Caco-2 (cell line): ENCODE data around the gene STAB1. TPM values are rescaled to one million over a fixed set of nuclear protein-coding genes. Genes with fewer than 3 reads are reported as not detected.

Experiments used
- BruUV-seq: library from RNA; stranded (reverse); fragments of 400-500 nt; replicated peaks from 2 replicates; lab custom pipeline; 2021; lab: Mats Ljungman, UMichigan
- CTCF ChIA-PET: fragments of 300-600 bp; sonication (Branson Sonifier 250); formaldehyde crosslinking; loops from one replicate; lab custom pipeline; 2022; ENCODE audit warnings: antibody characterized with exemption; lab: Charles Lee
- POLR2A ChIA-PET: fragments of 300-600 bp; sonication (Branson Sonifier 250); formaldehyde crosslinking; loops from one replicate; lab custom pipeline; 2022; ENCODE audit warnings: antibody characterized with exemption; lab: Charles Lee
- DNase-seq, 2 experiments: peaks; one replicate each; pipeline versions ENCODE4 v3.0.0 to v3.0.0-alpha.2; 2020 to 2022
- H3K27me3 ChIP-seq: replicated peaks from 2 replicates; pipeline ENCODE4 v1.6.0; 2011; ENCODE audit warnings: low read length; ENCODE audit not compliant: control insufficient read depth, insufficient read depth
- H3K36me3 ChIP-seq: 2 replicates; pipeline ENCODE4 v1.5.1; 2011; ENCODE audit warnings: low read length; ENCODE audit not compliant: control insufficient read depth, insufficient read depth
- H3K4me1 ChIP-seq: fragments of 250-450 bp; sonication (Bioruptor Pico); 2 replicates; pipeline ENCODE4 v1.5.1; 2020; ENCODE audit warnings: mild to moderate bottlenecking
- H3K4me3 ChIP-seq: 2 replicates; pipeline ENCODE4 v1.5.1; 2011; ENCODE audit warnings: low read depth, mild to moderate bottlenecking, control low read depth, low read length
- H3K9me3 ChIP-seq: fragments of 250-450 bp; sonication (Bioruptor Pico); 2 replicates; pipeline ENCODE4 v1.5.1; 2020; ENCODE audit warnings: mild to moderate bottlenecking, moderate library complexity
- H3K27ac Mint-ChIP-seq: one replicate; pipeline ENCODE4 v1.8.0; 2022; ENCODE audit warnings: mixed read lengths; ENCODE audit not compliant: unreplicated experiment
- H3K27me3 Mint-ChIP-seq: one replicate; pipeline ENCODE4 v1.8.0; 2022; ENCODE audit warnings: mixed read lengths; ENCODE audit not compliant: insufficient read depth, unreplicated experiment
- H3K36me3 Mint-ChIP-seq: one replicate; pipeline ENCODE4 v1.8.0; 2022; ENCODE audit warnings: mild to moderate bottlenecking, mixed read lengths; ENCODE audit not compliant: insufficient read depth, unreplicated experiment
- H3K4me1 Mint-ChIP-seq: one replicate; pipeline ENCODE4 v1.8.0; 2022; ENCODE audit warnings: low read depth, mixed read lengths; ENCODE audit not compliant: unreplicated experiment
- H3K4me3 Mint-ChIP-seq: one replicate; pipeline ENCODE4 v1.8.0; 2022; ENCODE audit warnings: mild to moderate bottlenecking, moderate library complexity, mixed read lengths; ENCODE audit not compliant: unreplicated experiment
- H3K9me3 Mint-ChIP-seq: one replicate; pipeline ENCODE4 v1.8.0; 2022; ENCODE audit warnings: mixed read lengths; ENCODE audit not compliant: unreplicated experiment
- CTCF ChIP-seq, 2 experiments: fragments of 200-600 bp in 1 of 2; IDR thresholded peaks; 1 replicate in 1 of 2; 2 replicates in 1 of 2; pipeline versions ENCODE4 v1.5.1 to v1.8.0; 2011 to 2022; ENCODE audit warnings: antibody characterized with exemption in 1 of 2, control low read depth in 1 of 2, inconsistent platforms in 1 of 2, low read depth in 1 of 2, low read length in 1 of 2, mild to moderate bottlenecking in 1 of 2, moderate library complexity in 1 of 2; ENCODE audit not compliant: insufficient read depth in 1 of 2, severe bottlenecking in 1 of 2, unreplicated experiment in 1 of 2
- intact Hi-C: fragments of 100-400 bp; cut with micrococcal nuclease; formaldehyde crosslinking; loops from one replicate; pipeline ENCODE4 v1.10.0; 2022; ENCODE audit not compliant: unreplicated experiment
- total RNA-seq: library from RNA; stranded (reverse); gene quantifications from 2 replicates; pipeline ENCODE4 v1.2.3, GENCODE V29; 2022

Gene STAB1
- total RNA-seq, 1 experiment from 2014 or later: 0.39 TPM

- Histone ChIP-seq H3K4me1 (no peaks in the 10 kb centered on the region), H3K4me3 (no peak overlapping the region), H3K36me3 (0 out of 2 replicates have a peak, but pooled peaks cover 1% of the 10 kb centered on the region), H3K9me3 (no peaks in the 10 kb centered on the region), H3K27me3 (no peaks in the 10 kb centered on the region)
- POLR2A ChIA-PET: no interaction called here
- Mint-ChIP-seq H3K4me1 (no peaks in the 10 kb centered on the region), H3K36me3 (peaks cover 22% of the 10 kb centered on the region), H3K27me3 (no peaks in the 10 kb centered on the region), H3K27ac (no peak overlapping the region), H3K4me3 (no peak overlapping the region), H3K9me3 (no peaks in the 10 kb centered on the region)
- no peak for DNase-seq
- no TSS peak for BruUV-seq
- intact Hi-C loops: no loop called here
- TF ChIP-seq CTCF (IDR thresholded peaks at IDR 0.05; ENCODE audit: insufficient read depth in 1 of 2, low read depth in 1 of 2, low read length in 1 of 2, severe bottlenecking in 1 of 2, unreplicated experiment in 1 of 2): no peak
- CTCF ChIA-PET: interaction anchor here (0.6 kb wide), 1 partner anchor 266 kb away, joined by 4 read pairs; no protein-coding TSS in a partner anchor
These were observed 6.4 kb upstream of the STAB1 start for GRCh38 chr3:52488746-52489145.

- 0 out of 2 replicates have a peak, but pooled peaks cover 1% of the 10 kb centered on the region for H3K36me3 ChIP-seq
- H3K4me3 ChIP-seq: no peak overlapping the region
- H3K27me3 ChIP-seq: no peaks in the 10 kb centered on the region
- DNase-seq: no peak
- intact Hi-C loops: no loop called here
- Mint-ChIP-seq H3K9me3 (no peaks in the 10 kb centered on the region), H3K36me3 (peaks cover 22% of the 10 kb centered on the region), H3K27ac (no peak overlapping the region), H3K27me3 (no peaks in the 10 kb centered on the region), H3K4me3 (no peak overlapping the region), H3K4me1 (no peaks in the 10 kb centered on the region)
- no peak for TF ChIP-seq CTCF (IDR thresholded peaks at IDR 0.05; ENCODE audit: insufficient read depth in 1 of 2, low read depth in 1 of 2, low read length in 1 of 2, severe bottlenecking in 1 of 2, unreplicated experiment in 1 of 2)
- POLR2A ChIA-PET: no interaction called here
- no peaks in the 10 kb centered on the region for H3K4me1 ChIP-seq
- no peaks in the 10 kb centered on the region for H3K9me3 ChIP-seq
- BruUV-seq: no TSS peak
- CTCF ChIA-PET: no interaction called here
These were observed 5.7 kb upstream of the STAB1 start for GRCh38 chr3:52489453-52489852.

- POLR2A ChIA-PET: no interaction called here
- H3K4me3 ChIP-seq: no peak overlapping the region
- no peaks in the 10 kb centered on the region for H3K4me1 ChIP-seq
- CTCF ChIA-PET: interaction anchor here (0.9 kb wide), 1 partner anchor 33 kb away, joined by 3 read pairs; no protein-coding TSS in a partner anchor
- no peaks in the 10 kb centered on the region for H3K27me3 ChIP-seq
- Mint-ChIP-seq H3K27ac (no peak overlapping the region), H3K27me3 (no peaks in the 10 kb centered on the region), H3K4me3 (no peak overlapping the region), H3K9me3 (no peaks in the 10 kb centered on the region), H3K36me3 (peaks cover 22% of the 10 kb centered on the region), H3K4me1 (no peaks in the 10 kb centered on the region)
- BruUV-seq: no TSS peak
- 0 out of 2 replicates have a peak, but pooled peaks cover 1% of the 10 kb centered on the region for H3K36me3 ChIP-seq
- no peaks in the 10 kb centered on the region for H3K9me3 ChIP-seq
- no peak for DNase-seq
- TF ChIP-seq CTCF (IDR thresholded peaks at IDR 0.05; ENCODE audit: insufficient read depth in 1 of 2, low read depth in 1 of 2, low read length in 1 of 2, severe bottlenecking in 1 of 2, unreplicated experiment in 1 of 2): no peak
- intact Hi-C loops: no loop called here
These were observed 4.9 kb upstream of the STAB1 start for GRCh38 chr3:52490035-52490938.
